Stimulated activated CD4-positive, alpha-beta T cell treated with anti-CD3 and anti-CD28 coated beads, Interleukin-1b, Interleukin-23, amount 100 ng/mL, for 24 hours (primary cell): ENCODE measurements around the gene COPS9.

Source experiments
- DNase-seq, 4 experiments: peaks; one replicate each; pipeline ENCODE4 v3.0.0-alpha.2; 2020; ENCODE audit warnings: low read depth in 4 of 4, low spot score in 1 of 4

COPS9 gene

DNA sequence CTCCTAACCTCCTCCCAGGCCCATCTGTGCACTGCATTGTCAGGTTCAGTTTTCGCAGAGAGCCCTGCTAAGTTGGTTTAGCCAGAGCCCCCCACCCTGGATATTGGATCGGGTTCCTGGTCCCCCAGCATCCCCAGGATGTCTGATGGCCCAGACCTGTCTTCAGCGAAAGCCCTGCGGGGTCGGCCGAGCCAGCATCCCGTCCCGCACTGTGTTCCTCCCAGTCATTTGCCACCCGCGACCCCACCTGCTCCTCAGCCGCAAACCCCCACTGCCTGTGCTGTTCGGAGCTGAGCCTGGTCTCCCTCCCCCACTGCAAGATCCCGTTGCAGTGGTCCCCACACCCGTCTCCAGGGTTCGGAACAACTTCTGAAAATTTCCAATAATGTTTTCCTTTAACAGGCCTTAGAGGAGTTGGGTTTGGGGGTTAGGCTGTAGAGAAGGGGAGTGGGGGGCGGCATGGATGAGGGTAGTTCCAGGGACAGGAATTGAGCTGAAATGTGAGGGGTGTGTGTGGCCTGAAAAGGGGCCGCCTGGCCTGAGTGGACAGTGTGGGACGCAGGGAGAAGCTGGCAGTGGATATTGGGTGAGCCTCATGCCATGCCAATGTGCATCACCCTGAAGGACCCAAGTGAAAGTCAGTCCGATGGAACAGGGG, 1.6 kb upstream of the COPS9 start:
- DNase-seq, result no peak

DNA sequence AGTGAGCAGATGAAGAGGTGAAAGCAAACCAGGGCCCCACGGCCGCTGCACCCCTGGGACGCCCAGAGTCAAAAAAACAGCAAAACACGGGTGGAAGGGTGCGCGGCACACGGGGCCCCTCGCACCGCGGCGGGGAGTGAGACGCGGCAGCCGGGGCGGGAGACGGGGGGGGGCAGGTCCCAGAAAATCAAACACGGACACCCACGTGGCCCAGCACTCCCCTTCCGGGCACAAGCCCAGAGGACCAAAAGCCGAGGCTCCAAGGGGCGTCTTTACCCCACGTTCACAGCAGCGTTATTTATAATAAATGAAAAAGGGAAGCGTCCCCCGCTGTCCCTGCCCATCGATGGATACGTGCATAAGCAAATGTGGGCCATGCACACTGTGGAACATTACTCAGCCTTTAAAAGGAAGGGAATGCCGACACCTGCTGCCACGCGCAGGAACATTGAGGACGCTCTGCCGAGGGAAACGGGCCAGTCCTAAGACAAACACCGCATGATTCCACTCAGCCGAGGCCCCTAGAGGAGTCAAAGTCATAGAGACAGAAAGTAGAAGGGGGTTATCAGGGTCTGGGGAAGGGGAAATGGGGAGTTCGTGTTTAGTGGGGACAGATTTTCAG, 677 bp upstream of the COPS9 start:
- DNase-seq, result peak in 1 of 4 experiments; percentile 16

DNA sequence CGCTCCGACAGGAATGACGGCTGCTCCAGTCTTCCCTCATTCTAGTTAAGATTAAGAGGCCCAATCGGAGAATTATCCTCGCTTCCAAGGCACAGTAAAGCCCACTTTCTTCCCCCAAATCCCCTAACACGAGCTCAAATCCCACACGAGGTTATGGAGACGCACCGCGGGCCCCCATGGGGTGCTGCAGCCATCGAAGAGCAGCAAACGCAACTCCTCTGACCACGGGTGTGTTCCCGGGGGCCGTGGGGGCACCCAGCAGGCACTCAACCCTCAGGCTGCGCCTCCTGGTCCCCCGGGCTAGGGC, 446 bp downstream of the COPS9 start:
- DNase-seq, result no peak

DNA sequence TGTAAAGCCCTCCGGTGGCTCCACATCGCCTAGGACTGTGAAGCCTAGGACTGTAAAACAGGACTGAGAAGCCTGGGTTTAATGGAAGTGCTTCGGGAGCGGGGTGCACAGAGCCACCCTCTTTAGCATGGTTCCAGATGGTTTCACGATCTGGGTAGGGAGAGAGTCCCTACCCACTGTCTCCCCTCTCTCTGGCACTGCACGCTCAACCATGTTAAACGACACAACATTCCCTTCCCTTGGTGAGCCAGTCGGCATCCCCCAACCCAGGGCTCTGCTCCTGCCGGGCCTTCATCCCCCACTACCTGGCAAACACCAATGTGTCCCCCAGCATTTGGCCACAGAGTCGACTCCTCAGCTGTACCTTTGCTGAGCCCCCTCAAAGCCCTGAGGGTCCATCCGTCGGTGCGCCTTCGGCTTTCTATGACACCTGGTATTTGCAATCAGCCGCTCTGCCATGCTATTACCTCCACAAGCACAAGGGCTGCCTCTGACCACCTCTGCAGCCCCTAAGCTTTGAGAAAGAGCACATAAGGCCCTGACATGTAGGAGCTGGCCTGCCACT, 1.1 kb downstream of the COPS9 start:
- DNase-seq, result no peak

DNA sequence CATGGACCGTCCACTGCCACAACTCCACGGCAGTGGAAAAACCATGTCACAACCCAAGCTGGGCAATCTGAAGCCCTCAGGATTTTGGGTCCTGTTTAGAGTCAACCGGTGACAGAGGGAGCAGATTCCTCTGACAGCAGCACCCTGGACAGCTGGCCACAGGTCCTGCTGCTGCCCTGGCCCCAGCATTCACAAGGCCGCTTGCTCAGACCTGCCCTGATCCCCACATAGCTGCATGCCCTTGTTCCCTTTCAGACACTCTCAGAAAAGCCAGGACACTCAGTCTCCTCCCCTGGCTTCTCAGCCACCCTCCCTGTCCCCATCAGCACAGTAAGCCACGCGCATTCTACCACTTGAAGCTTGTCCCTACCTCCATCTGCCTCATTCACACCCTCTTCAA, 1.6 kb downstream of the COPS9 start:
- no peak for DNase-seq

DNA sequence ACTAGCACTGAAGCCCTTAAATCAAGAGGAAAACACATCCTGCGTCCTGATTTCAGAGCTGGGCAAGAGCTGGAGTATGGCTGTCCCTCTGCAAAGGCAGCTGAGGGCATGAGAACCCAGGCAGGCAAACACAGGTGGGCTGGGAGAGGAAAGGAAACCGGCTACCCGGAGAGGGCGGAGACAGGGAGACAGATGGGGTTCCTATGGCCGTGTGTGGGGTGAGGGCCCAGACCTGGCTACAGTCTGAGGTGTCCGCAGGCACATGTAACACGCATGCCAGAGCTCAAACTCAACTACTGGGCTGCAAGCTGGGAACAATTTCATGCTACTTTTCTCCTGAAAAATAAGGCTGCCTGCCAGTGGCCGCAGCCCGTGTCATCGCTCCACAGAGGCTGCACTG, 2.7 kb downstream of the COPS9 start:
- DNase-seq, result no peak

DNA sequence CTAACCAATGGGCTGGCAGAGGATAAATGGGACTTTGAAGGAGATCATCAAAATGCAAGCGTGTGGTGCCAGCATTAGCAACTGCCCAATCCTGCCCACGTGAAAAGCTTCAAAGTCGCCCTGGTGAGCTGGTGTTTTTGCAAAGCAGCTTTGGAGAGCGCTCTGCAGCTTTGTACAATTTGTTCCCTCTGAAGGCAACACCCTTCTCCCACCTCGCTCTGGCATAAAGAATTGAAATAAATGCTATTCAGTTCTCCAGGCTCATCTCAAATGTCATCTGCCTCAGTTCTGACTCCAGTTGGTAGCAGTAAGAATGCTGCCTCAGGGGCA, 3.5 kb downstream of the COPS9 start:
- no peak for DNase-seq

DNA sequence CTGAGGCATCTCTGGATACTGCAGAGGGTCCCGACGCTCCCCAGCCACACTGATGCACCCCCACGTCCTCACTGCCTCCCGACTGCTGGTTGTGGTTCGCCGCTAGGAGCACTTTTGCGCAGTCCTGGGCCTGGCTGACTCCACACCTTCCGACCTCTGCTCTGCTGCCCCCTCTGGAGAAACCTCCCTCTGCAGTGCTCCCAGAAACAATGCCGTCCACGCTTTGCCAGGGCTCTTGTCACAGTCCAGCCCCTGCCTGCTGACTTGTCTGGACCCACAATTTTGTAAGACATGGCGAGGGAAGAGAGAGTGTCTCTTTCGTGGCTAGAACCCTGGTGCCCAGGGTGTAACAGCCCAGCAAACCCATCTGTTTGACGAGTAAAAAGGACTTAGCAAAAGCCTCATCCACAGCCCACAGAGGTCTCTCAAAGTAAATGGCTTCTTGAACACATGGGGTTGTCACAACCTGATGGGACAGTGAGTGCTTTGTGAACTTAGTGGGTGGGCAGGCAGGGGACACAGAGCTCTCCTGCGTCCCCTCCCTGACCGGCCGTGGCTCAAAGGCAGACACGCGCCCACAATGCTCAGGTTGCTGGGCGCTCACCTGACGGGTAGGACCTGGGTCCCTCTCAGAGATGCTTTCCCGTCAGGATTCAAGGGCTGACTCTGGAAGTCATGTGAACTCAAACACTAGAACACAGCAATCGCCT, 4.0 kb downstream of the COPS9 start:
- DNase-seq, result no peak

DNA sequence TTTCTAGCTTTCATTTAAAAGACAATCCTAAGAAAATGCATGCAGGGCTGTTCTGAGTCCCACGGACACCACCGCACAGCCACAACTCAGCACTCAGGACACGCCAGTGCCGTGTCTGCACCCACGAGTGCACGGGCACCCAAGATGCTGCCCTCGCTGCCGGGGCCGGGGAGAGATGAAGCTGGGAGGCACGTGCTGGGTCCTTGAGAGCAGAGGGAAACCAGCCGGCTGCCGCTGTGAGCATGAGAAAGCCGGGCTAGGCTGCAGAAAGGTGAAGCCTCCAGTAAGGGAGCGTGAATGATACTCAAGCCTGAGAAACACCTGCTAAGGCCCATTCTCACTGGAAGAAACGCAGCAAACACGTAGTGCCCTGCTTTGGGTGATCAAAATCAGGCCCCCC, 4.8 kb downstream of the COPS9 start:
- DNase-seq, result no peak

DNA sequence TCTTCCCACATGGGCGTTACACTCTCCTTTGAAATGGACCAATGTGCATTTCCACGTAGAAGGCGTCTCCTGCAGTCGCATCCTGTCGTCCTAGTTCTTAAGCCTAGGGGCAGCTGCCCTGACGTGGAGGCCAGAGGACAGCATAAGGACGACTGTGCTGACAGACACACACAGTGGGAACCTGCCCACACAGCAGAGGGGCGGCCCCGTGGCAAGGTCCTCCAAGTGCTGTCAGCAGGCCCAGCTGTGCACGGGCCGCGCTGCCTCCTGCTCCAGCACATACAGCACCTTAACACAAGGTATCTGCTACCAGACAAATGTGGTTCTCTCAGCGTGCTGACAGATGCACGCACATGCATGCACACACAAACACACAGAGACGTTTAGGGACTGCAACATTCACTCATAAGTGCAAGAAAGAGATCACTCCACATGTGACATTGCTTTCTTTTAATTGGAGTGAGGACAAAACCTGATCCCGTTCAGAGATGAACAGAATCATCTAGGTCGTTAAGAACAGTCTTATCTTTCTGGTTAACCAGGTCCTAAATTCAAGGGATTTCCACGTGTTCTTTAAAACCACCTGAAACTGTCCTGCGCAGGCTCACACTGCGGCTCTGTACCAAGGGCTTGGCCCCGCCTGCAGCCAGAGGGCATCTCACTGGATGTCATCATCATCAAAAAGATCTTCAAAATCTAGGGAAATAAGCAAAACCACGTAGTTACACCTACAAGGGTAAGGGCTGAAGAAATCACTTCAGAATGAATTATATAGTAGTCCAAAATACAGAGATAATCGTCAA, 5.5 kb downstream of the COPS9 start:
- DNase-seq, result no peak

DNA sequence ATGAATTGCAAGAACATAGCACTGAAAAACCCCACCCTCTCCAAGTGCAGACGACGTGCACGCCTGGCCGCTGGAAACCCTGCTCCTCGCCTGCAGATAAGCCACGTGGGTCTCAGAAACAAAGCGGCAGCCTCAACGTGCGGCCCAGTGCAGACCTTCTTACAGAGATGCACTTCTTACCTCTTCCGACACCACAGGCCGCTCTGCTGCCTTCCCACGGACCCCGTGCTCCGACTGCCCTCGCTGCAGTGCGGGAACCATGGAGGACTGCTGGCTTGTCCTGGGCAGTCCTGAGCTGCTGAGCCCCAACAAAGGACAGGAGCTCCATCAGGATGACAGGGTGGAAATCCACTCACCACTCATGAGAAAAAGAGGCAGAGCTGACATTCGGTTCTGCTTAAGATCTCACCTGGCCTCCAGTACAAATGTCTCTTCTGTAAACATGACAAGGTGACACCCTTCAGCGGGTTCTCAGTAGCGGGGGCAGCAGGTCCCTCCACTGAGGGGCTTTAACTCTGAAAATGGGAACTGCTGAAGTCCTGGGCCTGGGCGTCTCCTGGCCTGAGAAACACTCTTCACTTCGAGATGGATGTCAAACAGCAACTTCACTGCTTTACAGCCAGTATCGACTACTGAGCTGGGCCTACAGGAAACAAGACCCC, 6.2 kb downstream of the COPS9 start:
- DNase-seq, result no peak

DNA sequence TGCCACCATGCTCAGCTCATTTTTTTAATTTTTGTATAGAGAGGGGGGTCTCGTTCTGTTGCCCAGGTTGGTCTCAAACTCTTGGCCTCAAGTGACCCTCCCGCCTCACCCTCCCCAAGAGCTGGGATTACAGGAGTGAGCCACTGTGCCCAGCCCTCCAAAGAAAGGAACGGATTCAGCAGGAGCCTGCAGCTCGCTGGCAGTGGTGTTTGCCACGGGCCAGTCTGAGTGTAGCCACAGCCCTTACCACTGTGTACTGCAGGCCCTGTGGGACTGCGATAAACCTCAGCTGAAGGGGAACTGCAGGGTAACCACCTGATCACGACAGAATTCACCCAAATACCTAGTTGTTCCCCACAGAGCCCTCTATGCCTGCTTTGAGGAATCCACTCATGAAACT, 6.8 kb downstream of the COPS9 start:
- DNase-seq, result no peak

DNA sequence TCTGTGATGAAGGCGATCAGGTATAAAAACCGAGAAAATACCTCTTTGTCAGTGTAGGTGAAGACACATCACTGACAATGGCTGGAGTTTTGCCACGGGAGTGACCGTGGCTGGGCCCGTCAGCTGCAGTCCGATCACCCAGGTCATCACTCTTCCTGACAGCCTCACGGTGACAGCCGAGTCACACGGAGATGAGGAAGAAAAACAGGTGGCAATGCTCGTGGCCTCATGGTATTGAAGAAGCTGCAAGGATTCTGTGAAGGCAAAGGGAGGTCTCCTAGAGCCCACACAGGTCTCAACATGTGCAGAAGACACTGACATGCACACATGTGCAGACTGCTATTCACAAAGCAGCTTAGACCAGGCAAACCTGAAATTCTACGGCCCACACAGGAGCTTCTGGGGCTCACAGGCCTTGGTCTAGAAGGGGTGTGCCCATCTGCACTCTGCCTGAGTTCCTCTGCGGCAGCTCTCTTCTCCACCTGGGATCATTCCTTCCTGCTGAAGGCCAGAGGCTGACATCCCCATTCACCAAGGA, 7.4 kb downstream of the COPS9 start:
- DNase-seq, result no peak

DNA sequence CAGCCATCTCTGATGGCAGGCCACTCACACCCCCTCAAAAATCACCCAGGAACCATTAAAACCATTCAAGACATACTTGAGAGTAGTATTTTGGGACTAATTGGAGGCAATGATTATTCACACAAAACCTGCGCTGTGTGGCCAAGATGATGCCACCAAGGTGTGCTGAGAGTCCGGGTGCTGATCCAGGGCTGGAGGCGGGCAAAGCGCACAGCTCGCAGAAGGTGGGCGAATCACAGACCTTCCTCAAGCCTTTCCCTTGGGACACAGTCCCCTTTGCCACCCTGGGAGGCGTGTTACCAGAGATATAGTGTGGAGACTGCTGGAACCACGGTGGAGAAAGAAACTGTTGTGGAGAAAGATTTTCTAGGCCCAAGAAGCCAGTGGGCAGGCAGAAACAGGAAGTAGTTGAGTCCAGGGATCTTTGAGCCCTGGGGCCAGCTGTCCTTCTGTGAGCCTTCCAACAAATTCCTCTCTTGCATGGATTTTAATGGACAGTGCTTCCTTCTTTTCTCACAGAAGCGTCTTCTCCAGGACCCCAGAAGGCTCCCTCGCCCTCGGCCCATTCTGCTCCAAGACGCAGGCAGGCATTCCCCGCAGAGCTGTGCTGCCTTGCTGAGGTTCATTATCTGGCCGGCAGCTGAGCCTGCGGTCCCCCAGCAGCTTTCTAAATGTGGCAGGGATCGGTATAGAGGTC, 8.0 kb downstream of the COPS9 start:
- no peak for DNase-seq

DNA sequence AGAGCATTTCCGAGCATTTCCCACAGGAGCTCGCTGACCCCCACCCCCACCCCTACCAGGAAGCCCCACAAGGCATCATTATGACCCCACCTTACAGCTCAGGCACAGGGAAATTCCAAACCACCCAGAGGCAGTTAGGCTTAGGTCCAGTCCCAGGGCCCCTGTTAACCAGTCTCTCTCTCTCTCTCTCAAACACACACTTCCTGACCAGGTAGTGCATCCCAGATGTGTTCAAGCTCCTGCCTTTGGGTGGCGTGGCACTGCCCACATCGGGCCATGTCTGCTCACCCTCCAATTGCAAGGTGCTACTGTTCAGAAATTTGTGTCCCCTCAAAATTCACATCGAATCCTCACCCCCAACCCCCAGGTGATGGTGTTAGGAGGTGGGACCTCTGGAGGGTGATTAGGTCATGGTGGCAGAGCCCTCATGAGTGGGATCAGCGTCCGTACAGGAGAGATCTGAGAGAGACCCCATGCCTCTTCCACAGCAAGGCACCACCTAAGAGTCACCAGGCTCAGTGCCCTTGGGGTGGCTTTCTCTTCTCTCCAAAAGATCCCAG, 8.8 kb downstream of the COPS9 start:
- no peak for DNase-seq

DNA sequence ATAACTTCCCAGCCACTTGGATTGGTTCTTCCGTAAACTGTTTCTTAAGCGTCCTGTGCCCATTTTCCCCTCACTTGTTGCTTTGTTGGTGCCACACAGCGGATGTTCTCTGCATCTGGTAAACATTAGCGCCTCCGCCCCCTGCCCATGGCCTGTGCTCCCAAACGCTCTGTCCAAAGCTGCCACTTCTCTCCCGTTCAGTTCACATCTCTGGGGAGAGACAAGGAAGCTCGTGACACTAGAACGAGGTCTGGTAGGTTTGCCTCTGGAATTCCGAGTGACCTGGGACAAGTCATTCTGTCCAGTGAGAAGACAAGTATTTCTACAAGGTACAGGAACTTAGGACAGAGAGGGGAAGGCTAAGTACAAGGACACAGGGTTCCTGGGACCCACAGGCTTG, 9.4 kb downstream of the COPS9 start:
- DNase-seq, result no peak

DNA sequence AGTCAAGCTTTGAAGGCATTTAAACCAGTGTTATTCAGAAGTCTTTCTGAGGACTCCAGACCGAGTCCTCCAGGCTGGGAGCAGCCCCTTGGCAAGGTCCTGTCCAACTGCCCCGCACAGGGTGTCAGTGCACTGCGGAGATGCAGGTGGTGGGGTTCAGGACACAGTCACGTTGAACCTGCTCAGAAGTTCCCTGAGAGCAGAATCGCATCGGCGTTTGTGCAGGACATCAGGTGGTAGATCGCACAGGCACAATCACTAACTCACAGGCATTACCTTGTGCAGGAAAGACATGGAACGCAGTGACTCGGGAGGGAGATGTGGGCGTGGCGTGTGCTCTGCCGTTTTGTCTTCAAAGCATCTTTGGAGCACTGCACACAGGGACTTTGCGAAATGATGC, 10.4 kb downstream of the COPS9 start:
- DNase-seq, result no peak

DNA sequence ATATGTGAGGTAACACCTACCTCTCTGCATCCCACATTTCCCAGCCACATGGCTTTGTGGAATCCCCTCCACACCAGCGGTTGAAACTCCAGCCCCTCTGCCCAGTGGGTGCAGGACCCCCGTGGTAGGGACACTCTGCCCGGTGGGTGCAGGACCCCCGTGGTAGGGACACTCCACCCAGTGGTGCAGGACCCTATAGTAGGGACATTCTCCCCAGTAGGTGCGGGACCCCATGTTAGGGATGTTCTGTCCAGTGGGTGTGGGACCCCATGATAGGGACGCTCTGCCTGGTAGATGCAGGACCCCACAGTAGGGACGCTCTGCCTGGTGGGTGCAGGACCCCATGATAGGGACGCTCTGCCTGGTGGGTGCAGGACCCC, 11.5 kb downstream of the COPS9 start:
- DNase-seq, result no peak

DNA sequence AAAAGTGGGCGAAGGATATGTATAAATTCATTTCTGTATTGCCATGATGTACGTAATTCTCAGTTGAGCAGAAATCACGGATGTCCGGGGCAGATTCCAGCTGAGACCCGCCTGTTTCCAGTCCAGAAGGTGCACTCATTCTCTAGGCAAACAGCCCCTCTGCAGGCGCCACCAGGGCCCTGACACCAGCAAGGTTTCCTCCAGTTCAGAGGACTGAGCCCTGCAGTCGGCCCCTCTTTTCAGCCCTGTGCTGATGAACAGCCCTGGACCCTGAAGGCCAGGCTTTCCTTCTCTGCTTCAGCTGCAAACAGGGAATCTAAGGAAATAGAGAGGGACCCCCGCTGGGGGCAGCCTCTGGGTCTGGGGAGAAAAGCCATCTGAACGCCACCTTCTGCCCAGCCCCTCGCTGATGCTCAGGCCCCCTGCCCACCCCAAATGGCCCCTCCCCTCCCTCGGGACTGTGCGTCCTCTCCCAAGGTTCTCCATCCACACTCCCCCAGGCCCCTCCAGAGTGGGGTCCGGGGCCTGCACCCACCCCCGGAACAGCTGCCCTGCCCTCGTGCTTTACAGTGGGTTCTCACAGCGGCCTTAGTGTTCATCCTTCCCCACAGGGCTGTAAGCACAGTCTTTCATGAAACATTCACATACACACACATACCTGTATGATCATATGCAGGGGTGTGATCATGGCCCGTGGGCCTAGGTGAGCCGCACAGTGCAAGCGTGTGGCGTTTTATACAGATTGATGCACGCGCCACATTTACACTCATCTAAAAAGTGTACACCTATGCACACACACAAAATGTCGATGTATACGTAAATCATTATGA, 12.1 kb downstream of the COPS9 start:
- no peak for DNase-seq
